Parathyroid adenoma (tissue), 2 donors: Measurements from ENCODE around the gene HIRIP3.

Source experiments
- H2AFZ ChIP-seq: fragments of 300-600 bp; sonication (generic); one replicate; pipeline ENCODE4 v1.7.0; 2017; ENCODE audit warnings: antibody characterized with exemption, mild to moderate bottlenecking
- H3K27ac ChIP-seq: fragments of 300-600 bp; sonication (generic); one replicate; pipeline ENCODE4 v1.7.0; 2017
- H3K27me3 ChIP-seq: fragments of 300-600 bp; sonication (generic); one replicate; pipeline ENCODE4 v1.7.0; 2017; ENCODE audit warnings: low read length; ENCODE audit not compliant: control insufficient read depth, insufficient read depth
- H3K36me3 ChIP-seq: fragments of 300-600 bp; sonication (generic); one replicate; pipeline ENCODE4 v1.7.0; 2017; ENCODE audit warnings: low read length; ENCODE audit not compliant: control insufficient read depth, insufficient read depth
- H3K4me1 ChIP-seq: fragments of 300-600 bp; sonication (generic); one replicate; pipeline ENCODE4 v1.7.0; 2017; ENCODE audit warnings: control low read depth
- H3K4me2 ChIP-seq: fragments of 300-600 bp; sonication (generic); one replicate; pipeline ENCODE4 v1.7.0; 2017; ENCODE audit warnings: low read length
- H3K4me3 ChIP-seq: fragments of 300-600 bp; sonication (generic); one replicate; pipeline ENCODE4 v1.7.0; 2017; ENCODE audit warnings: low read depth, low read length
- H3K79me2 ChIP-seq: fragments of 300-600 bp; sonication (generic); one replicate; pipeline ENCODE4 v1.7.0; 2017; ENCODE audit warnings: control low read depth
- H3K9ac ChIP-seq: fragments of 300-600 bp; sonication (generic); one replicate; pipeline ENCODE4 v1.7.0; 2017; ENCODE audit warnings: mild to moderate bottlenecking
- H3K9me3 ChIP-seq: fragments of 300-600 bp; sonication (generic); one replicate; pipeline ENCODE4 v1.7.0; 2017; ENCODE audit warnings: low read length; ENCODE audit not compliant: control insufficient read depth
- TF ChIP-seq, protein P1 (sequence below): fragments of 300-600 bp; sonication (generic); IDR thresholded peaks from one replicate; pipeline ENCODE4 v1.7.0; 2017; ENCODE audit warnings: antibody characterized with exemption, mild to moderate bottlenecking
- donor health status: primary hyperparathyroidism.

HIRIP3 gene

GRCh38 chr16:29971304-29971703 lies 24.1 kb downstream of the HIRIP3 start:
- Histone ChIP-seq H3K4me3 (no peak overlapping the region), H3K79me2 (peaks cover 18% of the 10 kb centered on the region), H3K4me2 (no peak overlapping the region), H3K36me3 (no peaks in the 10 kb centered on the region), H3K27me3 (no peaks in the 10 kb centered on the region), H3K4me1 (peaks cover 13% of the 10 kb centered on the region), H3K9me3 (no peaks in the 10 kb centered on the region), H2AFZ (no peak overlapping the region), H3K27ac (no peak overlapping the region), H3K9ac (no peak overlapping the region)
- TF ChIP-seq, protein P1, sequence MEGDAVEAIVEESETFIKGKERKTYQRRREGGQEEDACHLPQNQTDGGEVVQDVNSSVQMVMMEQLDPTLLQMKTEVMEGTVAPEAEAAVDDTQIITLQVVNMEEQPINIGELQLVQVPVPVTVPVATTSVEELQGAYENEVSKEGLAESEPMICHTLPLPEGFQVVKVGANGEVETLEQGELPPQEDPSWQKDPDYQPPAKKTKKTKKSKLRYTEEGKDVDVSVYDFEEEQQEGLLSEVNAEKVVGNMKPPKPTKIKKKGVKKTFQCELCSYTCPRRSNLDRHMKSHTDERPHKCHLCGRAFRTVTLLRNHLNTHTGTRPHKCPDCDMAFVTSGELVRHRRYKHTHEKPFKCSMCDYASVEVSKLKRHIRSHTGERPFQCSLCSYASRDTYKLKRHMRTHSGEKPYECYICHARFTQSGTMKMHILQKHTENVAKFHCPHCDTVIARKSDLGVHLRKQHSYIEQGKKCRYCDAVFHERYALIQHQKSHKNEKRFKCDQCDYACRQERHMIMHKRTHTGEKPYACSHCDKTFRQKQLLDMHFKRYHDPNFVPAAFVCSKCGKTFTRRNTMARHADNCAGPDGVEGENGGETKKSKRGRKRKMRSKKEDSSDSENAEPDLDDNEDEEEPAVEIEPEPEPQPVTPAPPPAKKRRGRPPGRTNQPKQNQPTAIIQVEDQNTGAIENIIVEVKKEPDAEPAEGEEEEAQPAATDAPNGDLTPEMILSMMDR: no peak

DNA sequence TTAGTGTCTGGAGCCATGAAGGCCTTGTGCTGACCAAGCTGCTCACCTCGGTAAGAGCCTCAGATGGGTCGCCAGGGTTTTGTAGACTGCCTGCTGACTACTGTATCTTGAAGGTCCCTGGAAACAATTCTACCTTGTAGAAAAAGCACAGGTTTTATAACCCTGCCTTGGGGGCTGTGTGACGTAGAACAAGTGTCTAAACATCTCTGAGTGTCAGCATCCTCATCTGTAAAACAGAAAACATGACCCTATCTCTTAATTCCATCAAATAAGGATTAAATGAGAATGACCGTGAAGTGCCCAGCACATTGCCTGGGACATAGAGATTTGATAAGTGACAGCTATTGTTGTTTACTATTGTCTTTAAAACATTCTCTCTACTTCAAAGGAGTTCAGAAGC lies 27.2 kb downstream of the HIRIP3 start:
- Histone ChIP-seq H3K27me3 (no peaks in the 10 kb centered on the region), H3K36me3 (no peaks in the 10 kb centered on the region), H3K4me2 (no peak overlapping the region), H3K9me3 (no peaks in the 10 kb centered on the region), H3K9ac (no peak overlapping the region), H3K4me3 (no peak overlapping the region), H2AFZ (no peak overlapping the region), H3K79me2 (no peaks in the 10 kb centered on the region), H3K4me1 (no peaks in the 10 kb centered on the region), H3K27ac (no peak overlapping the region)
- TF ChIP-seq, protein P1: no peak

GRCh38 chr16:29963021-29963743 lies 32.2 kb downstream of the HIRIP3 start:
- peak overlapping the region; percentile 100 for H2AFZ ChIP-seq
- TF ChIP-seq, protein P1: no peak
- H3K4me1 ChIP-seq: peaks cover 5% of the 10 kb centered on the region

DNA sequence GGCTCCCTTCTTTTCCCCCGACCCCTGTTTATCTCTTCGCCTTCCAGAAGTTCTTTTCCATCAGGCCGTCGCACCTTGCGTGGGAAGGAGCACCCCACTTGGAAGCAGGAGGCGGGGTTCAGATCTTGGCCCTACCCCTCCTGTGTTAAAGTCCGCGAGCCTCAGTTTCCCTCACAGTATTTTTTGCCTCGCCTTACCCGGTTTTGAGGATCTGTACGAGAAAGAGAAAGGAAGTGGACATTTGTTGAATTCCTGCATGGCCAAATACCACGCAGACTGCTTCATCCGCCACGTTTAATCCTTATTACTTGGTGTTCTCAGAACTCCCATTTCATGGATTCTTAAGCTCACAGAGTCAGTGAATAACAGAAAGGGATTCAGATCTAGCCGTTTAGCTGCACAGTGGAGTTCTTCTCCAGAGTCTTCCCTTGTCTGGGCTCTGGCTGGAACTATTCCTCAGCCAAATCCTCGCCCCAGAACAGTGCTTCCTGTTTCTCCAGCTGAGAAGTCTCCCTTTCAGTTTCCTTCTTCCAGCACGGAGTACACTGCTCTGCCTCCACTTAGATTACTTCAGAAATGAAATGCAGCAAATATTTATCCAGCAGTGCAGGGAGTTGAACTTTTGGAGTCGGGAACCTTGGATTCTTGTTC lies 32.9 kb downstream of the HIRIP3 start:
- Histone ChIP-seq H3K27me3 (no peaks in the 10 kb centered on the region), H3K4me3 (peak overlapping the region; percentile 93), H3K27ac (peak overlapping the region; percentile 76), H3K36me3 (no peaks in the 10 kb centered on the region), H3K4me1 (peaks cover 5% of the 10 kb centered on the region), H3K9me3 (no peaks in the 10 kb centered on the region), H2AFZ (peak overlapping the region; percentile 100), H3K9ac (no peak overlapping the region), H3K4me2 (peak overlapping the region; percentile 80), H3K79me2 (no peaks in the 10 kb centered on the region)
- TF ChIP-seq, protein P1: no peak

More at GRCh38 chr16:29963021-29963743, 32.2 kb downstream of the HIRIP3 start:
- no peak overlapping the region for H3K4me2 ChIP-seq
- H3K9ac ChIP-seq: no peak overlapping the region
- no peaks in the 10 kb centered on the region for H3K79me2 ChIP-seq
- H3K36me3 ChIP-seq: no peaks in the 10 kb centered on the region
- peak overlapping the region; percentile 76 for H3K27ac ChIP-seq
- no peaks in the 10 kb centered on the region for H3K9me3 ChIP-seq
- no peaks in the 10 kb centered on the region for H3K27me3 ChIP-seq
- H3K4me3 ChIP-seq: no peak overlapping the region
